ENCODE results near the gene CD2AP. TPM values are rescaled to one million over a fixed set of nuclear protein-coding genes. Genes with fewer than 3 reads are reported as not detected.
A peak's percentile ranks its signal among the peaks of the same experiment; 100 is the strongest.
"Not testable (repeated sequence)": the region's sequence is repeated elsewhere in the genome, so short reads cannot be mapped to it uniquely, and the experiment has no call there.

The CD2AP gene
- polyA plus RNA-seq, 3 donors = 66.6 to 86.8 (median 80.0) TPM

DNA sequence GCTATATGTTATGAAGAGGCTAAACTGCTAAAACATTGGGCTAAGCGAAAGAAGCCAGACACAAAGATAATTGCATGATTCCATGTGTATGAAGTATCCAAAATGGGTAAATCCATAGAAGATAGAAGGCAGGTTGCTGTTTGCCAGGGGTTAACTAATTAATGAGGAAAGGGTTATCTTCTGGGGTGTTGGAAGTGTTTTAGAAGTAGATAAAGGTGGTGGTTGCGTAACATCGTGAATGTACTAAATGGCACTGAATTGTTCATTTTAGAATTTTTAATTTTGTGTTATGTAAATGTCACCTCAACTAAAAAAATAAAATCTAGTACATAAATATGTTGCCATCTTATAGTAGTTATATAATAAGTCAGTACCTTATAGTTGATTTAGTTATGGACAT lies 116.4 kb downstream of the CD2AP start:
- no peak for DNase-seq (ENCODE audit: extremely low read depth in 1 of 11, low read depth in 9 of 11, low spot score in 4 of 11)

DNA sequence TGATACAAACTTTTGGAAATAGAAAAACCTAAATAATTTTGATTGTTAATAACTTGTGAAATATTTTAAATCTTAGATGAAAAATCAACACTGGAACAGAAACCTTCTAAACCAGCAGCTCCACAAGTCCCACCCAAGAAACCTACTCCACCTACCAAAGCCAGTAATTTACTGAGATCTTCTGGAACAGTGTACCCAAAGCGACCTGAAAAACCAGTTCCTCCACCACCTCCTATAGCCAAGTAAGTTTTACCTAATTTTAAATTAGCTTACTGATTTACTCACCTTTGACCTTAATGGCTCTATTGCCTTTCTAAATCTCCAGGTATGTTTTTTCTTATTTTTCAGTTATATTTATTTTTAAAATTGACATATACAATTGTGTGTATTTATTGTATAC lies 118.2 kb downstream of the CD2AP start:
- peak in 9 of 11 donors; percentile 11 to 47 (median 29) for DNase-seq (ENCODE audit: extremely low read depth in 1 of 11, low read depth in 9 of 11, low spot score in 4 of 11)

DNA sequence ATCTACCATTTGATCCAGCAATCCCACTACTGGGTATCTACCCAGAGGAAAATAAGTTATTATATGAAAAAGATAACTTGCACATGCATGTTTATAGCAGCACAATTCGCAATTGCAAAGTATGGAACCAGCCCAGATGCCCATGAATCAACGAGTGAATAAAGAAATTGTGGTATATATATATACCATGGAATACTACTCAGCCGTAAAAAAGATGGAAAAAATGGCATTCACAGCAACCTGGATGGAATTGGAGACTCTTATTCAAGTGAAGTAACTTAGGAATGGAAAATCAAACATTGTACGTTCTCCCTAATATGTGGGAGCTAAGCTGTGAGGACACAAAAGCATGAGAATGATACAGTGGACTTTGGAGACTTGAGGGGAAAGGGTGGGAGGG lies 120.8 kb downstream of the CD2AP start:
- no peak for DNase-seq (ENCODE audit: extremely low read depth in 1 of 11, low read depth in 9 of 11, low spot score in 4 of 11)

DNA sequence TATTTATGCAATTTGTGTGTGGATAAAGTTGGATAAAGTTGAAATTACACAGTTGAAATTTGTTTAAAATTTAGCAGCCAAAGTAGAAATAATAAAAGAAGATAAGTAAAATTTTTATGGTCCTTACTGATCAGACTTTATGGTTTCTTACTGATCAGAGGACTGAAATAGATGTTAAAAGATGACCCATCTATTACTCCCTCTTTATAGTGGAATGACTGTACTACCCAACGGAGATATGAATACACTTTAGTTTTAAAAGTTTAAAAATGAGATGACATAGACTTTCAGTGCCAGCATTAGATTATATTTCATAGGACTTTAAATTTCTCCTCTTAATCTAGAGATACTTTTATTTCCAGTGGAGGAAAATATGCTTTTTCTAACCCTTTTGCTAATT lies 121.9 kb downstream of the CD2AP start:
- DNase-seq (ENCODE audit: extremely low read depth in 1 of 11, low read depth in 9 of 11, low spot score in 4 of 11) = no peak

DNA sequence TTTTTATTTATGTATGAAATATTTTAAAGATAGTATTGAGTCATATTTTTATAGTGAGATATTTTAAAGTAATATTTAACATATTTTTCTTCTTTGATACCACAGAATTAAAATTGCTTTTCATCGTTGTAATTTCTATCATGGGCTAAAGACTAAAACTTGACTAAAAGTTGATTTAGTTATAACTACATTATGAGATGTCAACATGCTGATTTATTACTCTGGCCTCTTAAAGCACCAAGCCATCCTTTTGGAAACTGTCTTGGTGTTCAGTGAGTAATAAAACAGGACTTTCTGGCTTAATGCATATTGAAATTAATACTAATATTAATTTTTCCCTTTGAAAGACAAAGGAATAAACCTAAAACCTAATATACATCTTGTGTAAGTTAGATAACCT lies 125.6 kb downstream of the CD2AP start:
- no peak for DNase-seq (ENCODE audit: extremely low read depth in 1 of 11, low read depth in 9 of 11, low spot score in 4 of 11)

DNA sequence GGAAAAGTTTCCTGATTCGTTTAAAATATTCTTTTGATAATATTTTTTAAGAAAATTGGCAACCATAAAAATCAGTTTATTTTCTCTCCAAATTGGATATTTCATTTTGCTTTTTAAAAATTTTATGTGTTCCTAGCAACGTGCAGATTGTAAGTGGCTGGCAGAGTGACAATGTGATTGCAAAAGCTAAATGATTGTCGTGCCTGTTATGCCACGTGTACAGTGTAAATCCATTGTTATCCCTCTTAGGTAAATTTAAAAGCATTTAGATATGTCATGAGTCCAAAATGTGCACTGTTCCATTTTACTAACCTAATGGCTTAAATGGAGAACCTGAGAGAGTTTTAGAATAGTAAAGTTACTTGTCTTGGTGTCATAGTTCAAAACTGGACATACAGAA lies 126.4 kb downstream of the CD2AP start:
- DNase-seq (ENCODE audit: extremely low read depth in 1 of 11, low read depth in 9 of 11, low spot score in 4 of 11) = no peak

DNA sequence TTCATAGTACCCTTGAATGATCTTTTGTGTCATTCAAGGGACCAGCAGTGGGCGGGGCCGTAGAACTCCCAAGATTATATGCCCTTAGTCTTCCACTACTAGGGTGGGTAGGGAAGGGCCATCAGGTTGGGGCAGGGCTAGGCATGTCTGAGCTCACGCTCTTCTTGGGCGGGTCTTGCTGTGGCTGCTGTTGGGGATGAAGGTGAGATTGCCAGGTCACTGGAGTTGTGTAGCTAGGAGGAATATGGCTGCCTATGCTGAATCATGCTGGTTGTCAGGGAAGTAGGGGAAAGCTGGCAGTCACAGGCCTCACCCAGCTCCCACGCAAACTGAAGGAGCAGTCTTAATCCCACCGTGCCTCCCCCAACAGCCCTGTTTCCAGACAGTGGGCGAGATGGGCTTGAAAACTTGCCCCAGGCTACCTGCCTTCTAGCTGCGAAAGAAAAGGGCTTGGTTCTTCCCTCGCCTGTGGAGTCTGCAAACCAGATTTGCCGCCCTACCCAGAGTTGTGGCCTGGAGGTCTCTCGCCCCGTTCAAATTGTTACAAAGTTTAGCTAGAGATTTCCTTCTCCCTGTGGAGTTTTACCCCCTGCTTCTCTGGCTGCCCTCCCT lies 144.4 kb downstream of the CD2AP start:
- no peak for DNase-seq (ENCODE audit: extremely low read depth in 1 of 11, low read depth in 9 of 11, low spot score in 4 of 11)

DNA sequence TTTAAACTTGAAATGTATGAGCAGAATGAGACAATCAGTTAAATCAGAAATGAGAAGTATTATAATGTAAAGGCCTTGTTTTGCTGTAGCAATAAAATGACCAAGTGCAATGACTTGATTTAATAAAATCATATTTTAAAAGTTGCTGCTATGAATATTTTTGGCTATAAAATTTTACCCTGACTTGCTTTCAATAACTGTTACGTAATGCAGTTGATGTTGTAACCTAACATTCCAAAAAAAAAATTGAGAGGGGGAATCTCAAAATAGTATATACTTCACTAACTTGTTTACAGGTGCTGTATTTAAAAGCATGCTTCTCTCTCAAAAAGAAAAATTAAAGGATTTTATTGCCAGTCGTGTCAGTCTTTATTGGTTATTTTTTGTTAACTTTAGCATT lies 149.2 kb downstream of the CD2AP start:
- DNase-seq (ENCODE audit: extremely low read depth in 1 of 11, low read depth in 9 of 11, low spot score in 4 of 11) = no peak

DNA sequence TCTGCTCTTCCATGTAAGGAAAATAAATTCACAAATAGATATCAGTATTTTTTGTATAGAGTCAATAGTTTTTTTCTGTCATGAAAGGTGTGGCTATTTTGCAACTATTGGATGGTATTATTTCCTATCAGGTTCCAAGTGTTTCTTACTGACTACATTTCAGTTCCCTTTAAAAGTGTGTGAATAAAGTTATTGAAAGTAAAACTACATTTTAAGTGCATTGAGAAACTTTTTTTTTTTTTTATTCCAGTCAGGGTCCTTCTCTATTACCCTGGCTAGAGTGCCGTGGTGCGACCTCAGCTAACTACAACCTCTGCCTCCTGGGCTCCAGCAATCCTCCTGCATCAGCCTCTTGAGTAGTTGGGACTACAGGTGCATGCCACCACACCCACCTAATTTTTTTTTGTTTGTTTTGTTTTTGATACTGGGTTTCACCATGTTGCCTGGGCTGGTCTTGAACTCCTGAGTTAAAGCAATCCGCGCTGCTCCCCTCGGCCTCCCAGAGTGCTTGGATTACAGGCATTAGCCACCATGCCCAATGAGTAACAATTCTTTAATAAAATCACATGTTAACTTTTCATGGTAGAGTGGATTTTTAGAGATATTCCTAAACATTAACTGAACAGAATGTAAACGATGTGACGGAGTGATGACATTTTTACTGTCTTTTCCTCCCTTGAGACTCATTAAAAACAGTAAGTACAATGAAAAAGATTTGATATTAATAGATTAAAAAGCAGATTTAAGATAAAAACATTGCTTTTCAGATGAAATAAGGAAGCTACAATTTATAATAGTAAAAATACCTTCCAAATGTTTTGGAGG lies 151.1 kb downstream of the CD2AP start:
- no peak for DNase-seq (ENCODE audit: extremely low read depth in 1 of 11, low read depth in 9 of 11, low spot score in 4 of 11)

DNA sequence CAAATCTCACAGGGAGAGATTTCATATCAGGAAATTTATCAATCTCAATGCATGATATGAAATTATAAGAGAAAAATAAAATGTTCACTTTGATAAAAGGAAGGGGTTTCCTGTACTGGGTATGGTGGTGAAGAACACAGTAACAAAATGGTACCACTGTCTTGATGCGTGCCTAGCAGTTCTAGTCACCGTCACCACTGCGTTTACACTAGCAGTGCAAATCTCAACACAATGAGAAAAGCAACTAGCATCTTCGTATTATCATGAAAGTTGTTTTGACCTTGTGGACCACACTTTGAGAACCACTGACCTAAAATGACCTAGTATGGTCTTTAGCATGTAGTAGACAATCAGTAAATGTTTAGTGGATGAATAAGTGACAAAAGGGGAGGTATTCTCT lies 152.4 kb downstream of the CD2AP start:
- DNase-seq (ENCODE audit: extremely low read depth in 1 of 11, low read depth in 9 of 11, low spot score in 4 of 11) = no peak

DNA sequence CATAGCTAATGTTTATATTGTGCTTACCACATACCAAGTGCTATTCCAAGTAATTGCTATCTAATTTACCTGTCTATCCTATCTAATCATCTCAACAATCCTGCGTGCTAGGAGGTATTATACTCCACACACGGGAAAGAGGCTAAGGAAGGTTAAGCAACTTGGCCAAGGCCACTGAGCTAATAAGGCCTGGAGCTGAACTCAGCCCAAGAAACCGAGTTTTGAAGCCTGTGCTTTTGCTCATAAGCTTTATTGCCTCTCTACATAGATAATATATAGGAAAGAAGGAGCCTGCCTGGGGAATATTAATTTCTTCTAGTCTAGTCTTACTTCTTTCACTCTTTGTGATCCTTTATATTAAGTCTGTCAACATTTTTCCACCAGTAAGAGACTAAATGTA lies 153.0 kb downstream of the CD2AP start:
- no peak for DNase-seq (ENCODE audit: extremely low read depth in 1 of 11, low read depth in 9 of 11, low spot score in 4 of 11)

DNA sequence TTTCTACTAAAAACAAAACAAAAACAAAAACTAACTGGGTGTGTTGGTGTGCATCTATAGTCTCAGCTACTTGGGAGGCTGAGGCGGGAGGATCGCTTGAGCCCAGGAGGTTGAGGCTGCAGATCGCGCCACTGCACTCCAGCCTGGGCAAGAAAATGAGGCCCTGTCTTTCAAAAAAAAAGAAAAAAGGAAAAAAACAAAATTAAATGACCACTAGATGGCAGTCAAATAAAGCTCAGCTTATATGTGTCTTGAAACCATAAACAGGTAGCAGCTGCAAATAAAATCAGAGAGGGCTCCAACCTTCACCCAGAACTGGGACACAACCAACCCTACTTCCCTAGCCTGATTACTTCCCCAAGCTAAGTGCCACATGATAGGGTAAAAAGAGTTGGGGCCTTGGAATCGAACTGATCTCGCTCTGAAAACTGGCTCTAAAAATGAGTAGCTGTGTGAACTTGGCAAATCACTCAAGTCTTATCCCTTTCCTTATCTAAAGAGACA lies 153.7 kb downstream of the CD2AP start:
- DNase-seq (ENCODE audit: extremely low read depth in 1 of 11, low read depth in 9 of 11, low spot score in 4 of 11) = peak; percentile 20 to 73 (median 33)

DNA sequence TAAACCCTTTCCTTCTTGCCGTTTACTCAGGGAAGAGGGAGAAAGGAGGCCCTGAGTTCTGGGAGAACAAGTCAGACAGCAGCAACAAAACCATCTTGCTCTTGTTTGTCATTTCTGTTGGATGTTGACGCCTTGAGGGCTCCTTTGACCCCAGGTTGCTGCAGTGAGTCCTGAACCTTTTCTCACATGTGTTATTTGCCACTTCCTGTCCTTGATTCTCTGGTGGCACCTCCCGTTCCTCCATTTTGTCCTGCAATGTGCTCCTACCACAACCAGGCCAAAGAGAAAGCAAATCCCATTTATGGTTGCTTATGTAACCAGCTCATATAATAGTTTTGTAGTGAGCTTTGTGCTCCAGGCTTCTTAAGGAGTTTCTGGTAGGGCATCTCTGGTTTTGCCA lies 154.2 kb downstream of the CD2AP start:
- DNase-seq (ENCODE audit: extremely low read depth in 1 of 11, low read depth in 9 of 11, low spot score in 4 of 11) = no peak

DNA sequence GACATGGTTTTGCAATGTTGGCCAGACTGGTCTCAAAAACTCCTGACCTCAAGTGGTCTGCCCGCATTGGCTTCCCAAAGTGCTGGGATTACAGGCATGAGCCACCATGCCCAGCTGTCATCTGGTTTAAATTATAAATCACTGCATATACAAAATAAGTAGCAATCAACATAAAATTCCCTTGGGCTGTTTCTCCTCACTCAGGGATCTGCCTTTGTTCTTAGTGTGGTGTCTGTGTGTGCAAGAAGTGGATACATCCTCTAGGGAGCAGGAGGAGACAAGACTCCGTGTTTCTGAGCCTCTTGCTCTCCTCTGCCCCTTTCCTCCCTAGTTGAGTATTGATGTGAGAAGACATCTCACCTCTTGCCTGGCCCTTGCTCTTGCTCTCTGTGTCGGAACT lies 155.6 kb downstream of the CD2AP start:
- DNase-seq (ENCODE audit: extremely low read depth in 1 of 11, low read depth in 9 of 11, low spot score in 4 of 11) = no peak

DNA sequence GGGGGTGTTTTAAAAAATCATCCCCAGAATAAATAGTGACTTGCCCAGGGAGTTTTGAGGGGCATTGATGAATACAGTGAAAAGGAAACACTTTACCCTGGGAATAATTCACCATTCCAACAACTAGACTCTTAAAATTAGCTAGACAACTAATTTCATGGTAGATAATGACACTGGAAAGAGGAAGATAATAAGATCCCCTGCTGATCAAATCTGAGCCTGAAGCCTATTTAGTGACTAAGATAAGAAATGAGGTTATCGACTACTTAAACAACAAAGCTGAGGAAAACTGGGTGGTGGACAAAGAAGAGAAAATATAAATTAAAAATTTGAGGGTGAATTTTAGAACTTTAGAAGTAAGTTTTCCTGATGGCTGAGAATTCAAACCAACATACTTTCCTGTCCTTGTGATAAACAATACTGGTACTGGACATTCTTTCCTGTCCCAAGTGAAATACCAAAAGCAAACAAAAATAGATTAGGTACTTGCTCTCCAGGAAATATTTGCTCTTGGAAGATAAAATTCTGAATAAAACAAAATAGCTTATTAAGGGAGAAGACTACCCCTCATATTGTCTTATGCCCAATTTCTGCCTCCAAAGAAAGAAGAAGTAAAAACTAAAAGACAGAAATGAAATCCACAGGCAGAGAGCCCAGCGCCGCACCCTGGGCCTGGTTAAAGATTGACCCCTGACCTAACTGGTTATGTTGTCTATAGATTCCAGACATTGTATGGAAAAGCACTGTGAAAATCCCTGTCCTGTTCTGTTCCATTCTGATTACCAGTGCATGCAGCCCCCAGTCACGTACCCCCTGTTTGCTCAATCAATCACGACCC lies 156.8 kb downstream of the CD2AP start:
- no peak for DNase-seq (ENCODE audit: extremely low read depth in 1 of 11, low read depth in 9 of 11, low spot score in 4 of 11)

DNA sequence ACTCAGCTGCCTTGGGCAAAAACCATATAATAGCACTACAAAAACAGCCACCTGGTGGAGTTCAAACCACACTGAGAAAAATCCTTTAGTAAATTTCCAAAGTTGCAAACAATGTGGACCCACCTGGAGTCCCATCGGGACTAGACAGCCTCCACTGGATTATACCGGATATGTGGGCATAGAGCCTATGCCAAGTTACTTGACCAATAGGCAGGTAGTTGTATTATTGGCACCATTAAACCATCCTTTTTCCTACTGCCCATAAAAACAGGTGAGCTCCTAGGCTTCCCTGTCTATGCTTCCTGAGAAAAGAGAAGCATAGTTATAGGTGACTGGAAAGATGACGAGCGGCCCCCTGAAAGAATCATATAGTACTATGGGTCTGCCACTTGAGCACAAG lies 169.1 kb downstream of the CD2AP start:
- DNase-seq (ENCODE audit: extremely low read depth in 1 of 11, low read depth in 9 of 11, low spot score in 4 of 11) = no peak

DNA sequence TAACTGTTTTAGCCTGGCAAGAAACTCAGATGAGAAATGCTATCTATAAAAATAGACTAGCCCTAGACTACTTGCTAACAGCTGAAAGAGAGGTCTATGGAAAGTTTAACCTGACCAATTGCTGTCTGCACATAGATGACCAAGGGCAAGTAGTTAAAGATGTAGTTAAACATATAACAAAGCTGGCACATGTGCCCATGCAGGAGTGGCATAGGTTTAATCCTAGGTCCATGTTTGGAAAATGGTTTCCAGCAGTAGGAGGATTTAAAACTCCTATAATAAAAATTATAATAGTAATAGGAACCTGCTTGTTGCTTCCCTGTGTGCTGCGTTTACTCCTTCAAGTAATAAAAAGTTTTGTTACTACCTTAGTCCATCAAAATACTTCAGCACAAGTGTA lies 169.6 kb downstream of the CD2AP start:
- no peak for DNase-seq (ENCODE audit: extremely low read depth in 1 of 11, low read depth in 9 of 11, low spot score in 4 of 11)

DNA sequence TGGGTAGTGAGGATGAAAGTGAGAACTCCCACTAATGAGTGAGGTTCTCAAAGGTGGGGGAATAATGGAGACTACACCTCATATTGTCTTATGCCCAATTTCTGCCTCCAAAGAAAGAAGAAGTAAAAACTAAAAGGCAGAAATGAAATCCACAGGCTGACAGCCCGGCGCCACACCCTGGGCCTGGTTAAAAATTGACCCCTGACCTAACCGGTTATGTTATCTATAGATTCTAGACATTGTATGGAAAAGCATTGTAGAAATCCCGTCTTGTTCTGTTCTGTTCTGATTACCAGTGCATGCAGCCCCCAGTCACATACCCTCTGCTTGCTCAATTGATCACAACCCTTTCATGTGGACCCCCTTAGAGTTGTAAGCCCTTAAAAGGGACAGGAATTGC lies 170.0 kb downstream of the CD2AP start:
- DNase-seq (ENCODE audit: extremely low read depth in 1 of 11, low read depth in 9 of 11, low spot score in 4 of 11) = not testable (repeated sequence)

DNA sequence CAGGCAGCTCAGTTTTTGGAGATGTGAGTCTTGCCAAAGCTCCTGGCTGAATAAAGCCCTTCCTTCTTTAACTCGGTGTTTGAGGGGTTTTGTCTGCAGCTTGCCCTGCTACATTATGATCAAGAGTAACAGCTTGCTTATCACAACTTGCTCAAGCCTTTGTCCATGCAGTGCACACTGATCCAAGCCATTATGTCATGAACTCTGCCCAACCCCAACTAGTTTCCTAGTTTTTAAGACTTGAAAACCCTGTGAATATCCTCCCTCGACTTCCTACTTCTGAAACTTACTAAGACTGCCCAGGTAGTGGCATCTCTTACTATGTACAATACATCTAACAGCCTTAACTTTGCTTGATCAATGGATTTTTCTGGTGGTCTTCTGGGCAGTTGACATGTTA lies 170.4 kb downstream of the CD2AP start:
- DNase-seq (ENCODE audit: extremely low read depth in 1 of 11, low read depth in 9 of 11, low spot score in 4 of 11) = no peak

Data from renal cortex interstitium (tissue), 11 donors.